Hippocampal formation (tissue), 2 donors: ENCODE data around the gene BOD1L2.

Experiments used
- DNase-seq, 2 donors: peaks; one replicate each; lab custom pipeline; 2025; lab: John Stamatoyannopoulos, UW

The BOD1L2 gene

GRCh38 chr18:57150081-57150480 is 3.2 kb downstream of the BOD1L2 start:
- DNase-seq: no peak

DNA sequence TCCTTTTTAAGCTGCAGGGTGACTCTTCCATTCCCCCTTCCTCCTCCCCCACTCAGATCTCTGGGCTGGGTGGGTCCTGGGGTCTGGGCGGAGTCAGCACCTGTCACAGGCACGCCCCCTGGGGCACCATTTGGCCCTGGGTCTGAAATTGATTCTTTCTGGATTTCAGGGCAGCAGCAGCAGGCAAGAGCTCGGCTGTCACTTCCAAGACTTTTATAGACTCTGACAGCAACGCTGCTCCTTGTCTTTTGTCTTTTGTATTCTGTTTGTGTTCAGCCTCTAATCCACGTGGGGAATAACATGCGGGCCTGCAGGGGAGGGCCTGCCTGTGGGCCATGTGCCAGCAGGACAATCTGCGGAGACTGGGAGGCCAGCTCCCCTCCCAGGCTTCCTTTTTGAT is 3.9 kb downstream of the BOD1L2 start:
- no peak for DNase-seq

DNA sequence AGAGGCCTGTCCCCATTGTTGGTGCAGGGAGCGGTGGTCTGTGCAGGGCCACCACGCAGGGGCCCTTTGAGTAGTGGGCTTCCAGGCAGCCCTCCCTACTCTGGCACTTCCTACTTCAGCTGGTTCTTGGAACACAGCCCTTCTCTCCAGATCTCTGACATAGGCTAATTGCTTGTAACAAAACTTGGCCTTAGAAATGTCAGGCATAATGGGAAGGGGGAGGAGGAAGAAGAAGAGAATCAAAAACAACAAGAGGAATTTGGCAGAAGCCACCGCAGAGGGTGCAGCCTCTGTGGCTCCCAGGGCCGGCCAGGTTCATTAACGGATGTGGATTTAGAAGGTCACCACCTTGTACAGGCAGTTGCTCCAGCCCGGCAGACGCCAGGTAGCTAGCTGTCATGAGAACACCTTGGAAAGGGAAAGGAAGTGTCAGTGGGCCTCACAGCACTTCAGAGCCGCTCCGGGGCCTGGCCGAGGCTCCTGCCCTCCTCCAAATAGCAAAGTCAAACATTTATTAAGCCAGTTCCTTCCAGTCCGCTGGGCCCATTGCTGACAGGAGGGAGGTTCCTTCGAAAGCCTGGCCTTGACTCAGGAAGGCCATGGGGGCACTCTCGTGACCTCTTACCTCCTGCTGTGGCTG is 7.4 kb downstream of the BOD1L2 start:
- no peak for DNase-seq

- no peak for DNase-seq
These were observed 17.5 kb downstream of the BOD1L2 start for GRCh38 chr18:57164401-57164800.

- DNase-seq: no peak
These were observed 20.9 kb downstream of the BOD1L2 start for GRCh38 chr18:57167617-57168308.

DNA sequence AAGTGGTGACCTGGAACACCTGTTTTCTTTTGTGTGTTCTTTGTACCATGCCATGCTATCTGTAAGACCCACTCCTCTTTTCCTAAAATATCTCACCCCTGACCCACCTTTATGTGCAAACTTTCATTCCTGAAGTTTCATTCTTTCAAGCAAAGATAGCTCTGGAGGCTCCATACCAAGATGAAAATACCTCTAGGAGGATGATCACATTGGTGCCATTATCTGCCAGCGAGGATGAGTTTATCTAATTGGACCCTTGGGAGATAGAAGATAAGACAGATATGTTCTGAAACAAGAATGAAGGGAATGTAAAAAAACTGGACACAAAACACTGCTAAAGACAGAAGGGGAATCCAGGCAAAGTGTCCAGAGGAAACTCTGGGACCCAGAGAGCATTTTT is 24.1 kb downstream of the BOD1L2 start:
- DNase-seq: no peak

- no peak for DNase-seq
These were observed 28.6 kb downstream of the BOD1L2 start for GRCh38 chr18:57175532-57175931.

- no peak for DNase-seq
These were observed 38.5 kb downstream of the BOD1L2 start for GRCh38 chr18:57185434-57185833.

- DNase-seq: no peak
These were observed 42.1 kb downstream of the BOD1L2 start for GRCh38 chr18:57188851-57189557.

- no peak for DNase-seq
These were observed 43.1 kb downstream of the BOD1L2 start for GRCh38 chr18:57190026-57190425.

- DNase-seq: no peak
These were observed 47.2 kb downstream of the BOD1L2 start for GRCh38 chr18:57194070-57194469.

GRCh38 chr18:57194622-57195021 is 47.7 kb downstream of the BOD1L2 start:
- no peak for DNase-seq

DNA sequence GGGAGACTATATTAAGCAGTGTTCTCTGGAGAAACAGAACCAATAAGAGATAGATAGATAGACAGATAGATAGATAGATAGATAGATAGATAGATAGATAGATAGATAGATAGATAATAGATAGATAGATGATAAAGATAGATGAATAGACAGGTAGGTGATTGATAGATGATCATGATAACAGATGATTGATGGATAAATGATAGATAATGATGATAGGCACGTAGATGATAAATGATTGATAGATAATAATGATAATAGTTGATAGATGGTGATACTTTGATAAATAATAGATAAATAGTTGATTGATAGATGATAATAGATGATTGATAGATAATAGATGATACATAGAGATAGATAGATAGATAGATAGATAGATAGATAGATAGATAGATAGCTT is 48.5 kb downstream of the BOD1L2 start:
- no peak for DNase-seq

- DNase-seq: no peak
These were observed 50.4 kb downstream of the BOD1L2 start for GRCh38 chr18:57197261-57197660.

- DNase-seq: no peak
These were observed 51.2 kb downstream of the BOD1L2 start for GRCh38 chr18:57198073-57198472.
